A673 (cell line): ENCODE measurements around the gene EIF2B5. TPM values are rescaled to one million over a fixed set of nuclear protein-coding genes. Genes with fewer than 3 reads are reported as not detected.

Experiments
- BruUV-seq: library from RNA; stranded (reverse); fragments of 400-500 nt; replicated peaks from 2 replicates; lab custom pipeline; 2021; lab: Mats Ljungman, UMichigan
- CTCF ChIA-PET: fragments of 300-600 bp; sonication (Branson Sonifier 250); formaldehyde crosslinking; loops from one replicate; lab custom pipeline; 2022; ENCODE audit warnings: antibody characterized with exemption; lab: Charles Lee
- POLR2A ChIA-PET: fragments of 300-600 bp; sonication (Branson Sonifier 250); formaldehyde crosslinking; loops from one replicate; lab custom pipeline; 2022; ENCODE audit warnings: antibody characterized with exemption; ENCODE audit not compliant: low non-redundant PET; lab: Charles Lee
- DNase-seq: peaks from one replicate; pipeline ENCODE4 v3.0.0-alpha.2; 2015; ENCODE audit warnings: low spot score
- H3K27ac ChIP-seq: fragments of 200-600 bp; sonication (generic); 2 replicates; pipeline ENCODE4 v1.5.1; 2016; ENCODE audit warnings: mixed run types, low read depth, mild to moderate bottlenecking, mixed read lengths, antibody characterized with exemption, low read length; ENCODE audit not compliant: poor library complexity, severe bottlenecking
- H3K27me3 ChIP-seq: fragments of 200-600 bp; sonication (generic); replicated peaks from 2 replicates; pipeline ENCODE4 v1.6.1; 2017; ENCODE audit warnings: mixed run types, low read depth, mild to moderate bottlenecking, mixed read lengths, antibody characterized with exemption, low read length; ENCODE audit not compliant: insufficient read depth, poor library complexity
- H3K36me3 ChIP-seq: fragments of 200-600 bp; sonication (generic); 2 replicates; pipeline ENCODE4 v1.6.1; 2016; ENCODE audit warnings: mixed run types, mild to moderate bottlenecking, mixed read lengths, antibody characterized with exemption, low read length; ENCODE audit not compliant: insufficient read depth, poor library complexity, severe bottlenecking
- H3K4me1 ChIP-seq: fragments of 200-600 bp; sonication (generic); 2 replicates; pipeline ENCODE4 v1.6.1; 2017; ENCODE audit warnings: mixed run types, mild to moderate bottlenecking, mixed read lengths, antibody characterized with exemption, low read length; ENCODE audit not compliant: insufficient read depth, poor library complexity, severe bottlenecking
- H3K4me3 ChIP-seq: fragments of 200-600 bp; sonication (generic); 2 replicates; pipeline ENCODE4 v1.5.1; 2016; ENCODE audit warnings: low read depth, mixed run types, mild to moderate bottlenecking, mixed read lengths, low read length; ENCODE audit not compliant: poor library complexity, severe bottlenecking
- H3K9me3 ChIP-seq: fragments of 200-600 bp; sonication (generic); 2 replicates; pipeline ENCODE4 v1.6.1; 2016; ENCODE audit warnings: mixed run types, low read depth, mild to moderate bottlenecking, mixed read lengths, antibody characterized with exemption, low read length; ENCODE audit not compliant: poor library complexity, severe bottlenecking
- CTCF ChIP-seq: fragments of 300-800, 200-600 bp; sonication (generic); conservative IDR thresholded peaks from 2 replicates; pipeline ENCODE4 v1.5.1; 2017; ENCODE audit warnings: low read depth, mild to moderate bottlenecking, antibody characterized with exemption, low read length, moderate library complexity, mixed read lengths
- EZH2 ChIP-seq: fragments of 200-600 bp; sonication (generic); IDR thresholded peaks from 2 replicates; pipeline ENCODE4 v1.6.1; 2017; ENCODE audit warnings: borderline replicate concordance, low read depth, mild to moderate bottlenecking, mixed read lengths, antibody characterized with exemption, low read length; ENCODE audit not compliant: poor library complexity, severe bottlenecking
- intact Hi-C: fragments of 100-400 bp; cut with micrococcal nuclease; formaldehyde crosslinking; loops from one replicate; pipeline ENCODE4 v1.10.0; 2022; ENCODE audit not compliant: unreplicated experiment
- total RNA-seq: library from RNA; stranded (reverse); gene quantifications from 2 replicates; pipeline ENCODE4 v1.2.3, GENCODE V29; 2021

EIF2B5 gene
- total RNA-seq, 1 experiment from 2014 or later, result 64.2 TPM

DNA sequence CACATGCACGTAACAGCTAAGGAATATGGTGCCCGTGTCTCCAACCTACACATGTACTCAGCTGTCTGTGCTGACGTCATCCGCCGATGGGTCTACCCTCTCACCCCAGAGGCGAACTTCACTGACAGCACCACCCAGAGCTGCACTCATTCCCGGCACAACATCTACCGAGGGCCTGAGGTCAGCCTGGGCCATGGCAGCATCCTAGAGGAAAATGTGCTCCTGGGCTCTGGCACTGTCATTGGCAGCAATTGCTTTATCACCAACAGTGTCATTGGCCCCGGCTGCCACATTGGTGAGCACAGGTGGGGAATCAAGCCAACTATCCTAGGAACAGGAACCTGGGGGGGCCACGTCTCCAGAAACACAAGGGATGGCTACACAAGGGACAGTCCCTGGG, 5.3 kb downstream of the EIF2B5 start:
- Histone ChIP-seq H3K4me1 (peaks cover 9% of the 10 kb centered on the region), H3K27me3 (no peaks in the 10 kb centered on the region), H3K36me3 (peaks cover 55% of the 10 kb centered on the region), H3K27ac (no peak overlapping the region), H3K4me3 (no peak overlapping the region), H3K9me3 (no peaks in the 10 kb centered on the region)
- POLR2A ChIA-PET, result no interaction called here
- no peak for TF ChIP-seq EZH2
- no peak for TF ChIP-seq CTCF
- no TSS peak for BruUV-seq
- CTCF ChIA-PET, result no interaction called here
- intact Hi-C loops, result no loop called here
- DNase-seq, result no peak

- TF ChIP-seq CTCF, result no peak
- no peak for TF ChIP-seq EZH2
- CTCF ChIA-PET, result no interaction called here
- BruUV-seq, result no TSS peak
- intact Hi-C loops, result no loop called here
- no peak for DNase-seq
- Histone ChIP-seq H3K27ac (no peak overlapping the region), H3K4me1 (no peaks in the 10 kb centered on the region), H3K9me3 (no peaks in the 10 kb centered on the region), H3K36me3 (peaks cover 62% of the 10 kb centered on the region), H3K4me3 (no peak overlapping the region), H3K27me3 (no peaks in the 10 kb centered on the region)
- POLR2A ChIA-PET, result no interaction called here
These were observed 7.0 kb downstream of the EIF2B5 start for GRCh38 chr3:184142199-184142598.

- Histone ChIP-seq H3K4me3 (no peak overlapping the region), H3K27ac (no peak overlapping the region), H3K9me3 (no peaks in the 10 kb centered on the region), H3K4me1 (no peaks in the 10 kb centered on the region), H3K27me3 (no peaks in the 10 kb centered on the region), H3K36me3 (peaks cover 62% of the 10 kb centered on the region)
- no peak for DNase-seq
- POLR2A ChIA-PET, result no interaction called here
- no peak for TF ChIP-seq EZH2
- no peak for TF ChIP-seq CTCF
- CTCF ChIA-PET, result no interaction called here
- intact Hi-C loops, result no loop called here
- no TSS peak for BruUV-seq
These were observed 8.2 kb downstream of the EIF2B5 start for GRCh38 chr3:184143327-184143726.
